Muscle layer of duodenum (tissue), 2 donors: ENCODE measurements around the gene CES5A.

Source experiments
- H3K27ac ChIP-seq: one replicate; pipeline ENCODE4 v1.7.0; 2013; ENCODE audit warnings: mild to moderate bottlenecking, low read length
- H3K27me3 ChIP-seq: one replicate; pipeline ENCODE4 v1.7.0; 2013; ENCODE audit warnings: low read depth, mild to moderate bottlenecking, control low read depth, low read length
- H3K36me3 ChIP-seq, 2 donors: one replicate each; pipeline ENCODE4 v1.7.0; 2013; ENCODE audit warnings: low read length in 2 of 2, control low read depth in 1 of 2, mild to moderate bottlenecking in 1 of 2; ENCODE audit not compliant: insufficient read depth in 2 of 2, control insufficient read depth in 1 of 2
- H3K4me1 ChIP-seq, 2 donors: one replicate each; pipeline ENCODE4 v1.7.0; 2013; ENCODE audit warnings: low read length in 2 of 2, mild to moderate bottlenecking in 2 of 2, control low read depth in 1 of 2, moderate library complexity in 1 of 2; ENCODE audit not compliant: insufficient read depth in 2 of 2, control insufficient read depth in 1 of 2
- H3K4me3 ChIP-seq, 2 donors: one replicate each; pipeline ENCODE4 v1.7.0; 2013; ENCODE audit warnings: low read length in 2 of 2, low read depth in 1 of 2, mild to moderate bottlenecking in 1 of 2
- H3K9me3 ChIP-seq, 2 donors: one replicate each; pipeline ENCODE4 v1.7.0; 2013; ENCODE audit warnings: low read length in 2 of 2, control low read depth in 1 of 2, mild to moderate bottlenecking in 1 of 2; ENCODE audit not compliant: control insufficient read depth in 1 of 2
- donor health status: healthy.

Gene CES5A

DNA sequence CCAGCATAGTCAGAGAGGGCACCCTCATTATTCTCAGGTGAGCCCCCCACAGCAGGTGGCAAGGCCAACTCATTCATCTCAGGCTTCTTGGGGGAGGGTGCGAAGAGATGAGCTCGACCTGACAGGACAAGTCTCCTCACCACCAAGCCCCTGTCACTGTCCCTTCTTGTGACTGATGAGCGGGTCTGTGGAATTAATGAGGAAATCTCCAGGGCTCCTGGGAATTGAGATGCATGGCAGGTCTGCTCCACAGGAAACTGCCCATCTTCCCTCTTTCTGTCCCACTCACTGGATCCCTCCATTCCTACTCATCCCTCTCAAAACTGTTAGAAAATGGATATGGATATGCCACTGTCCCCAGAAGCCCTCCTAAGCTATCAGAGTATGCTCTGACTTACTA lies 32.5 kb upstream of the CES5A start:
- Histone ChIP-seq H3K4me1 (no peaks in the 10 kb centered on the region), H3K4me3 (no peak overlapping the region), H3K9me3 (peaks cover 4 to 17% of the 10 kb centered on the region in 2 donors), H3K27me3 (no peaks in the 10 kb centered on the region), H3K36me3 (no peaks in the 10 kb centered on the region), H3K27ac (no peak overlapping the region)

DNA sequence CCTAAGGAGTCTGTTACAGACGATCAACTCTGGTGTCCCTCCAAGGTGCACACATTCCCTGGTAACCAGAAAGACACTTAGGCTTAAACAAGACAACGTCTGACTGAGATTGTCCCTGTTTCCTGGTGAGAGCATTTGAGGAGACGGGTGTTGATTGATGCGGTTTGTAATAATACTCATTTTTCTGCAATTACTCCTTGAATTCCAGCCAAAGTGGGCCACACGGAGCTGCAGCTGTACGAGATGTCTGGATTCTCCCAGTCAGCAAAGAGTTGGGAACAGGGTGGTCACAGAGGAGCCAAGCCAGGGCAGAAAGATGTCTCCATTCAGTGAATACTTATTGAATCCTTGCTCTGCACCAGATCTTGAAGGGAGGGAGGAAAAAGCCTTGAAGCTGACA lies 30.9 kb upstream of the CES5A start:
- no peak overlapping the region for H3K27ac ChIP-seq
- no peaks in the 10 kb centered on the region for H3K27me3 ChIP-seq
- no peaks in the 10 kb centered on the region for H3K36me3 ChIP-seq
- H3K9me3 ChIP-seq, result peaks cover 4 to 17% of the 10 kb centered on the region in 2 donors
- H3K4me3 ChIP-seq, result no peak overlapping the region
- H3K4me1 ChIP-seq, result no peaks in the 10 kb centered on the region

DNA sequence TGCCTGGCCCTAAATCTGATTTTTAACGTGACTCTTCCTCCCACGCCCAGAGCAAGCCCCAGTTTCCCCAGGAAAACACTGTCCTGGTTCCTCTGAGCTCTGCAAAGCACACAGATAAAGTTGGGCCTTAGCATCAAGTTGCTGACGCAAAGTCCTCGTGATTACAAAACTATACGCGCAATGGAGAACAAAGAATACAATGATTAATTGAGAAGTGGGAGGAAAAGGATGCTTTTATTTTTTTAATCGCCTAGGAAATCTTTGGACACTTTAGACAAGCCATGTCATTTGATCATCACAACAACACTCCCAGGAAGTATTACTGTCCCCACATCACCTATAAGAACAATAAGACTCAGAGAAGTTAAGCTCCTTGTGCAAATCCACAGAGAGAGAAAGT lies 30.5 kb upstream of the CES5A start:
- Histone ChIP-seq H3K4me1 (no peaks in the 10 kb centered on the region), H3K27ac (no peak overlapping the region), H3K9me3 (peaks cover 4 to 12% of the 10 kb centered on the region in 2 donors), H3K36me3 (no peaks in the 10 kb centered on the region), H3K27me3 (no peaks in the 10 kb centered on the region), H3K4me3 (no peak overlapping the region)

DNA sequence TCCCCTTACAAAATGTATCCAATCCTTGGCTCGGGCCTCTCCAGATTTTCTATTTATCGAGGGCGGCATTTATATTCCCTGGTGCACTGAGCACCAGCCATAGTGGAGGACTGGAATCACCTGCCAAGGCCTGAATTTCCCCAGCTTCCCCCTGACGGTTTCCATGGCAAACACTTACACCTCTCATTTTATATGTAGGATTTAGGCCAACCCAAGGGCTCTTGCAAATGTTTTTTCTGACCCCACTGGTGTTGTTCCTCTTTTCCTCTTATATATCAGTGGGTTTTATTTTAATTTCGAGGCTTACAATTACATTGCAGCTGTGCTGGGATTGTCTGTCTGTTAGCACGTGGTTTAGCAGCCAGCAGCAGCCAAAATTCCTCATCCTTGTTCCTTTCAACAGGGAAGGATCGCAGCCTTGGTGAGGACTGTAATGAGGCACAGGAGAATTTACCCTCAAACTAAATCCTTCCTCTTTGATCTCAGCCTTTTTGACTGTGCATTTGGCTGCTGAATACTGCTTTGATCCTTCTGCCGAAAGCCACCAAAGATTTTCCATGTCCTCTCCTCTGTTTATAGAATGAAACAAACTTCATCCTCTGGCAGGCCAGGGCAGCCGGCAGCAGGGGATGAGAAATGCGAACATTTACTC lies 26.5 kb upstream of the CES5A start:
- Histone ChIP-seq H3K36me3 (no peaks in the 10 kb centered on the region), H3K9me3 (peaks cover 4 to 8% of the 10 kb centered on the region in 2 donors), H3K27ac (no peak overlapping the region), H3K27me3 (no peaks in the 10 kb centered on the region), H3K4me3 (no peak overlapping the region), H3K4me1 (no peaks in the 10 kb centered on the region)

DNA sequence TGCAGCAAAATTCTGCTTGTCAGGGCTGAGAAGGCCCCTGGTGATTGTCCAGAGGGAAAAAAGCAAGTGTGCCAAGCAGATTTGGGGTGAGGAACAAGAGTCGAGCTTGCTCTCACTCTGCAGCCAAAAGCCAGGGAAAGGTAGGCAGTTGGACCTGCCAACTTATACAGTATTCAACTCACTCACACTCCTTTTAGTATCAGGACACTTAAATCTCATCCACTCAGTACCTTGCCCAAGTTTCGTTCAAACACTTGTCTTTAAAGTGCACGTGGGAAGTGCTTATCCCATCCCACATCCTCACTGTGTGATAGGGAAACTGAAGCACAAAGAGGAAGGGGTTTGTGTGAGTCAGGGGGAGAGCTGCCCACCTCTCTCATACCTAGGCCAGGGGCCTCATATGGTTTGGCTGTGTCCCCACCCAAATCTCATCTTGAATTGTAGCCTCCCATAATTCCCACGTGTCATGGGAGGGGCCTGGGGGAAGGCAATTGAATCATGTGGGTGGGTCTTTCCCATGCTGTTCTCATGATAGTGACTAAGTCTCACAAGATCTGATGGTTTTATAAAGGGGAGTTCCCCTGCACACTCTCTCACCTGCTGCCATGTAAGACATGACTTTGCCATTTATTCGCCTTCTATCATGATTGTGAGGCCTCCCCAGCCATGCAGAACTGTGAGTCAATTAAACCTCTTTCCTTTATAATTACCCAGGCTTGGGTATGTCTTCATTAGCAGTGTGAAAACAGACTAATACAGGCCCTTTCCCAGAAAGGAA lies 25.6 kb upstream of the CES5A start:
- no peaks in the 10 kb centered on the region for H3K27me3 ChIP-seq
- peaks cover 4 to 8% of the 10 kb centered on the region in 2 donors for H3K9me3 ChIP-seq
- H3K36me3 ChIP-seq, result no peaks in the 10 kb centered on the region
- no peak overlapping the region for H3K4me3 ChIP-seq
- no peak overlapping the region for H3K27ac ChIP-seq
- no peaks in the 10 kb centered on the region for H3K4me1 ChIP-seq

DNA sequence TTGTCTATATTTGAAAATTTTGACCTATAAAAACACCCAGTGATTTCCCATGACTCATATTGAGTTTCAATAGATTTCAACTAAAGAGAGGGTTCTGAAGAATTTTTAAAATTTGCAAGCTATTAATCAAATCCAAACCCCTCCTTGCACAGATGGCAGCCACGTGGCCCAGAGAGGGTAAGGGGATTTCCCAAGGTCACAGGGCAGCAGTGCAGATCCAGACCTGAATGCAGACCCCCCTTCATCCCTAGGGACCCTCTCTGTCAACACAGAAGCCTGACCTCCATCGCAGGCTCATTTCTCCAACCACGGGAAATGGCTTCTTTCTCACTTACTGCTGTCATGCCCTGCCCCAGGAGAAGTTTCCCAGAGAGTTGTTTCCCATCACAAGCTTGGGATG lies 24.7 kb upstream of the CES5A start:
- no peaks in the 10 kb centered on the region for H3K27me3 ChIP-seq
- no peak overlapping the region for H3K27ac ChIP-seq
- H3K4me3 ChIP-seq, result no peak overlapping the region
- peaks cover 4 to 8% of the 10 kb centered on the region in 2 donors for H3K9me3 ChIP-seq
- no peaks in the 10 kb centered on the region for H3K36me3 ChIP-seq
- no peaks in the 10 kb centered on the region for H3K4me1 ChIP-seq

DNA sequence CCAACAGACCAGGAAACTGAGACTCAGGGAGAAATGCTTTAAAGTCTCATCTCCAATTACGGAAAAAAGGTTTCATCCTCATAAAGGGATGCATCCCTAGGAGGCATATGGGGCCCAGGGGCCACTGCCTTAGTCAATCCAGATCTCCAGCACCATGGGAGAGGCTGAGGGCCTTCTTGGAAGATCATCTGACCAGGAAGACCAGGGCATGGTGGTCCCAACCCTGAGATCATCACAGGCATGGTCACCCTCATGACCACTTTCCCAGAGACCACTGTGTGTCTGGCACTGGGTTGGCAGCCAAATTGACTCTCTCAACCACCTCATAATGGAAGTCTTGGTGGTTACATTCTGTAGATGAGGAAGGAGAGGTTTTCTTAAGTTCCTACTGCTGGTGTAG lies 23.4 kb upstream of the CES5A start:
- H3K9me3 ChIP-seq, result peaks cover 0 to 2% of the 10 kb centered on the region in 2 donors
- no peaks in the 10 kb centered on the region for H3K4me1 ChIP-seq
- no peaks in the 10 kb centered on the region for H3K36me3 ChIP-seq
- H3K27ac ChIP-seq, result no peak overlapping the region
- no peak overlapping the region for H3K4me3 ChIP-seq
- H3K27me3 ChIP-seq, result no peaks in the 10 kb centered on the region

DNA sequence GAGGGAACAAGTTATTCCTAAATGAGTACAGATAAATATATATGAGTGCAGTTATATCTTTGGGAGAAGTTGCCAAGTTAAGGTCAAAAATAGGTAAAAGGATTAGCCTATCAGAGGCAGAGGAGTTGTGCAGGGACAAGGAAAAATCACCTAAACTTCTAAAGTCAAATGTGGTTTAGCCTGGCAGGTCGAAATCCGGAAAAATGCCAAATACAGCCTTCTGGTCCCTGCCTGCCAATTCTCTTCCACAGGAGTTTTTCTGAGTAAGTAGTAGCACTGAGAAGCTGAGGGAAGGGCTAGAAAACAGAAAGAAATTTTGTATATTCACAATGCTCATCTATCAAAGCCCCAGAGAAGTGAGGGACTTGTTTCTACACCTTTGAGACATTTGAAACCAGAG lies 17.6 kb upstream of the CES5A start:
- Histone ChIP-seq H3K4me3 (no peak overlapping the region), H3K27ac (no peak overlapping the region), H3K4me1 (no peaks in the 10 kb centered on the region), H3K9me3 (peaks cover 0 to 18% of the 10 kb centered on the region in 2 donors), H3K36me3 (no peaks in the 10 kb centered on the region), H3K27me3 (no peaks in the 10 kb centered on the region)

DNA sequence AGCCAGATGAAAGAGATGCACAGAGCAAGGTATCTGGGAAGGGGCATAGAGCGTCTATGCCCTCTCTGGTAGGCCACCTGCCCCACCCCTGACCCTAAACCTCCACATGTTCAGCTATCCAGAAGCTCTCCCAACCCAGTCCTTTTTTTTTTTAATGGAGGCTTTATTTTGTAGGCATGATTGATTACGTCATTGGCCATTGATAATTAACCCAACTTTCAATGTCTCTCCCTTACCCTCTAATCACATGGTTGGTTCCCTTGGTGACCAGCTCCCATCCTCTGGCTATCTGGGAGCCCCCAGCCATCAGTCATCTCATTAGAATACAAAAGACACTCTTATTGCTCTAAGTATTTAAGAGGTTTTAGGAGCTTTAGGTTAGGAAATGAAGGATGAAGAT lies 14.3 kb upstream of the CES5A start:
- no peaks in the 10 kb centered on the region for H3K27me3 ChIP-seq
- H3K9me3 ChIP-seq, result peaks cover 0 to 18% of the 10 kb centered on the region in 2 donors

DNA sequence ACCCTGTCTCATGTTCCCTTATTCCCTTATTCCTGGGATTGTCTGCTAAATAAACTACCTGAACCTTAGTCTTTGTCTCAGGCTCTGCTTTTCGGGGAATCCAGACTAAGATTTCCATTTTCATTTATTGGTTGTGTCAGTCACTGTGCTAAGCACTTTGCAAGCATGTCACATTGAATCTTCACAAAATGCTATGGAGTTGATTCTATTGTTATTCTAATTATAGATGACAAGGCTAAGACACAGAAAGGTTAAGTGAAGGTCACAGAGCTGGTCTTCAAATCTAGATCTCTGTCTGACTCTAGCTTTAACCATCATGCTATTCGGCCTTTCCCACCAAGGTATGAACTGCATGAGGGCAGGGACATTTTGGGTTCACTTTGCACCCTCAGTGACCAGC lies 13.4 kb upstream of the CES5A start:
- Histone ChIP-seq H3K4me3 (no peak overlapping the region), H3K27ac (no peak overlapping the region), H3K36me3 (no peaks in the 10 kb centered on the region), H3K4me1 (no peaks in the 10 kb centered on the region), H3K9me3 (peaks cover 0 to 18% of the 10 kb centered on the region in 2 donors), H3K27me3 (no peaks in the 10 kb centered on the region)

More for the DNA sequence above, 14.3 kb upstream of the CES5A start:
- no peak overlapping the region for H3K4me3 ChIP-seq
- no peaks in the 10 kb centered on the region for H3K4me1 ChIP-seq
- no peaks in the 10 kb centered on the region for H3K36me3 ChIP-seq
- H3K27ac ChIP-seq, result no peak overlapping the region

DNA sequence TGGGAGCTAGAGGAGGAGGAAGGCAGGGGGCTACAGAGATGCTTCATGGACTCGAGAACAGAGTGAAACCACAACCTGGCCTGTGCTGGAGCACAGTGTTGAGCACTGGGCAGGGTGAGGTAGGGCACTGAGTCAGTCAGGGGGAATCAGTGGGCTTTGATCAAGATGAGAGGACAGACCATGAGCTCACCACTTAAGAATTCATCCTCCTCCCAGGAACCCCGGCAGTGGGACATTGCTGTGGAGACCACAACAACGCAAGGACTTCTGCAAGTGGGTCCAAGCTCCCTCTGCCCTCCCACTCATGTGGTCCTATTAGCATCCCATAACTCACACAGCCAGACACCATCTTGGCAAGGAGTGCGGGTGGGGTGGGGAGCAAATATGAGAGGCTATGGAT lies 1.7 kb upstream of the CES5A start:
- Histone ChIP-seq H3K4me1 (no peaks in the 10 kb centered on the region), H3K9me3 (no peaks in the 10 kb centered on the region)

More for the DNA sequence above, 1.7 kb upstream of the CES5A start:
- Histone ChIP-seq H3K36me3 (no peaks in the 10 kb centered on the region), H3K27ac (no peak overlapping the region), H3K27me3 (no peaks in the 10 kb centered on the region), H3K4me3 (no peak overlapping the region)
